PC-9 (cell line): Measurements from ENCODE around the gene NOD1. TPM values are rescaled to one million over a fixed set of nuclear protein-coding genes. Genes with fewer than 3 reads are reported as not detected.

ENCODE experiments used
- BruUV-seq: library from RNA; stranded (reverse); fragments of 400-500 nt; replicated peaks from 2 replicates; lab custom pipeline; 2021; lab: Mats Ljungman, UMichigan
- CTCF ChIA-PET: fragments of 300-600 bp; sonication (Branson Sonifier 250); formaldehyde crosslinking; loops from one replicate; lab custom pipeline; 2022; ENCODE audit warnings: antibody characterized with exemption; lab: Charles Lee
- POLR2A ChIA-PET: fragments of 300-600 bp; sonication (Branson Sonifier 250); formaldehyde crosslinking; loops from one replicate; lab custom pipeline; 2022; ENCODE audit warnings: antibody characterized with exemption; ENCODE audit not compliant: unreplicated experiment; lab: Charles Lee
- DNase-seq, 2 experiments: peaks; one replicate each; pipeline versions ENCODE4 v3.0.0 to v3.0.0-alpha.2; 2015 to 2022; ENCODE audit warnings: mixed read lengths in 1 of 2
- H2AFZ ChIP-seq: fragments of 200-600 bp; sonication (generic); 2 replicates; pipeline ENCODE4 v1.8.1; 2017; ENCODE audit warnings: antibody characterized with exemption
- H3F3A ChIP-seq: fragments of 200-600 bp; sonication (generic); 2 replicates; pipeline ENCODE4 v1.8.1; 2017; ENCODE audit warnings: antibody characterized with exemption, mild to moderate bottlenecking, low read depth; ENCODE audit not compliant: insufficient read depth
- H3K27ac ChIP-seq: fragments of 200-600 bp; sonication (generic); 2 replicates; pipeline ENCODE4 v1.6.1; 2016; ENCODE audit warnings: mixed run types
- H3K27me3 ChIP-seq: fragments of 200-600 bp; sonication (generic); 2 replicates; pipeline ENCODE4 v1.6.1; 2016; ENCODE audit warnings: low read depth, mixed run types; ENCODE audit not compliant: insufficient read depth
- H3K36me3 ChIP-seq: fragments of 200-600 bp; sonication (generic); 2 replicates; pipeline ENCODE4 v1.6.1; 2016; ENCODE audit warnings: low read depth, mixed run types
- H3K4me1 ChIP-seq: fragments of 200-600 bp; sonication (generic); replicated peaks from 2 replicates; pipeline ENCODE4 v1.6.1; 2016; ENCODE audit warnings: mixed run types; ENCODE audit not compliant: insufficient read depth
- H3K4me2 ChIP-seq: fragments of 200-600 bp; sonication (generic); 2 replicates; pipeline ENCODE4 v1.6.1; 2017; ENCODE audit warnings: mixed run types
- H3K4me3 ChIP-seq: fragments of 200-600 bp; sonication (generic); 2 replicates; pipeline ENCODE4 v1.6.1; 2016; ENCODE audit warnings: mixed run types
- H3K79me2 ChIP-seq: fragments of 200-600 bp; sonication (generic); 2 replicates; pipeline ENCODE4 v1.6.1; 2017; ENCODE audit warnings: low read depth, mixed run types
- H3K9me2 ChIP-seq: fragments of 200-600 bp; sonication (generic); 2 replicates; pipeline ENCODE4 v1.8.1; 2017; ENCODE audit warnings: mild to moderate bottlenecking; ENCODE audit not compliant: insufficient read depth
- H3K9me3 ChIP-seq: fragments of 200-600 bp; sonication (generic); 2 replicates; pipeline ENCODE4 v1.8.1; 2016; ENCODE audit warnings: low read depth; ENCODE audit not compliant: insufficient read depth
- H4K20me1 ChIP-seq: fragments of 200-600 bp; sonication (generic); 2 replicates; pipeline ENCODE4 v1.8.1; 2017; ENCODE audit not compliant: insufficient read depth
- EZH2 ChIP-seq: fragments of 200-600 bp; sonication (generic); IDR thresholded peaks from 2 replicates; pipeline ENCODE4 v1.8.0; 2017; ENCODE audit warnings: antibody characterized with exemption, low read depth
- intact Hi-C: fragments of 100-400 bp; cut with micrococcal nuclease; formaldehyde crosslinking; loops from one replicate; pipeline ENCODE4 v1.10.0; 2022; ENCODE audit not compliant: unreplicated experiment
- total RNA-seq: library from RNA; stranded (reverse); gene quantifications from 2 replicates; pipeline ENCODE4 v1.2.3, GENCODE V29; 2021
- TF ChIP-seq, protein P1 (sequence below): fragments of 200-600 bp; sonication (generic); conservative IDR thresholded peaks from 2 replicates; pipeline ENCODE4 v1.6.1; 2017; ENCODE audit warnings: mixed run types, antibody characterized with exemption, mild to moderate bottlenecking, moderate library complexity

NOD1 gene
- total RNA-seq, 1 experiment from 2014 or later = 16.5 TPM

DNA sequence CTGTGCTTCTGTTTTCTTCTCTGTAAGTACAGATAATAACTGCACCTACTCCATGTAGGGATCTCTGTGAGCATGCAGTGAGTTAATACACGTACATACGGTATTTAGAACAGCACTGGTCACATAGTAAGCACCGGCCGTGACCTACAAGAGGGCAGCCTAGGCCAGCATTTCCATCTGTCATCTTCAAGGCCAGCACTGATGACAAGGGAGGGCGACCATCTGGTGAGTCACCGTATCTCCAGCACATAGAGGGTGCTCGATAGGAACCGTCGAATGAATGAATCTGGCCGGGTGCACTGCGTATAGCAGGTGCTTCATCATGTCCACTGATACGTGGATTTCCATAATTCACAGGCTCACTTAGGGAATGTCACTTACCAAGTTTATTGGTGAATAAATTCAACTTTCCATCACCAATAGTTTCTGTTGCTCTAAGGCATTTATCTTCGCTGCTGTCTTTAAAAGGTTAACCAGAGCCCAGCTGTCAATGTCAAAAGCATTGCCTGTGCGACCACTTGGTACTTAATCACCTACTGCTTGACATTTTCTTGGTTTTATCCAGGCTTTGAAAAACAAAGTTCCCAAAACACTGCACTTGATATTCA is 8.3 kb downstream of the NOD1 start:
- H3F3A ChIP-seq = no peaks in the 10 kb centered on the region
- POLR2A ChIA-PET = no interaction called here
- CTCF ChIA-PET = interaction anchor here (0.5 kb wide), 1 partner anchor 12 kb away, joined by 4 read pairs; no protein-coding TSS in a partner anchor
- intact Hi-C loops = loop anchor here (10.0 kb wide), 1 partner anchor 845 kb away; no protein-coding TSS in a partner anchor
- no peak overlapping the region for H2AFZ ChIP-seq
- H3K9me3 ChIP-seq = no peaks in the 10 kb centered on the region
- no peak overlapping the region for H3K4me3 ChIP-seq
- TF ChIP-seq, protein P1, sequence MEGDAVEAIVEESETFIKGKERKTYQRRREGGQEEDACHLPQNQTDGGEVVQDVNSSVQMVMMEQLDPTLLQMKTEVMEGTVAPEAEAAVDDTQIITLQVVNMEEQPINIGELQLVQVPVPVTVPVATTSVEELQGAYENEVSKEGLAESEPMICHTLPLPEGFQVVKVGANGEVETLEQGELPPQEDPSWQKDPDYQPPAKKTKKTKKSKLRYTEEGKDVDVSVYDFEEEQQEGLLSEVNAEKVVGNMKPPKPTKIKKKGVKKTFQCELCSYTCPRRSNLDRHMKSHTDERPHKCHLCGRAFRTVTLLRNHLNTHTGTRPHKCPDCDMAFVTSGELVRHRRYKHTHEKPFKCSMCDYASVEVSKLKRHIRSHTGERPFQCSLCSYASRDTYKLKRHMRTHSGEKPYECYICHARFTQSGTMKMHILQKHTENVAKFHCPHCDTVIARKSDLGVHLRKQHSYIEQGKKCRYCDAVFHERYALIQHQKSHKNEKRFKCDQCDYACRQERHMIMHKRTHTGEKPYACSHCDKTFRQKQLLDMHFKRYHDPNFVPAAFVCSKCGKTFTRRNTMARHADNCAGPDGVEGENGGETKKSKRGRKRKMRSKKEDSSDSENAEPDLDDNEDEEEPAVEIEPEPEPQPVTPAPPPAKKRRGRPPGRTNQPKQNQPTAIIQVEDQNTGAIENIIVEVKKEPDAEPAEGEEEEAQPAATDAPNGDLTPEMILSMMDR = no peak
- no peak for TF ChIP-seq EZH2
- H4K20me1 ChIP-seq = no peaks in the 10 kb centered on the region
- no peaks in the 10 kb centered on the region for H3K9me2 ChIP-seq
- H3K79me2 ChIP-seq = peaks cover 38% of the 10 kb centered on the region
- 0 out of 2 replicates have a peak, but pooled peaks cover 7% of the 10 kb centered on the region for H3K36me3 ChIP-seq
- no TSS peak for BruUV-seq
- no peak for DNase-seq
- H3K4me1 ChIP-seq = peaks cover 18% of the 10 kb centered on the region
- H3K27ac ChIP-seq = no peak overlapping the region
- H3K27me3 ChIP-seq = no peaks in the 10 kb centered on the region
- no peak overlapping the region for H3K4me2 ChIP-seq

DNA sequence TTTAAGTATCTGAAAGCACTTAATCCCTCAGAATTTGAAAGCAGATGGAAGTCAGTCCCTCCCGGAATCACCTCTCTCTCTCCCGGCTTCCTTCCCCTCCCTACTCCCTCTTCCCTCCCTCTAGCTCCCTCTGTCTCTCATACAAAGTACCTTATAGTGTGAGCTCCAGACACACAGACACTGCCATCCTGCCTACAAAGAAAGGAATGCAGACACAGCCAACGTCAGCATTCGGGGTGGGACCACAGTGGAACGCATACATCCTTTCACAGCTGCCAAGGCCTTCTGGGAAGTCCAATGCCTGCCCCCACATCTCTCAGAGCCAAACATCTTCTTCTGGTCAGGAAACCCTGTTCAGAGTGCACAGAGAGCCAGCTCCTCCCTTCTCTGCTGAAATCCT is 9.3 kb downstream of the NOD1 start:
- Histone ChIP-seq H2AFZ (no peak overlapping the region), H3K4me2 (no peak overlapping the region), H3K27me3 (no peaks in the 10 kb centered on the region), H3K4me1 (peaks cover 18% of the 10 kb centered on the region), H3K27ac (no peak overlapping the region), H3K9me3 (no peaks in the 10 kb centered on the region), H3F3A (no peaks in the 10 kb centered on the region), H4K20me1 (no peaks in the 10 kb centered on the region), H3K36me3 (0 out of 2 replicates have a peak, but pooled peaks cover 7% of the 10 kb centered on the region), H3K9me2 (no peaks in the 10 kb centered on the region), H3K4me3 (no peak overlapping the region), H3K79me2 (peaks cover 38% of the 10 kb centered on the region)
- CTCF ChIA-PET = interaction anchor here (0.5 to 0.7 kb wide), 2 partner anchors 11 to 725 kb away, joined by 3 to 4 read pairs; no protein-coding TSS in a partner anchor
- intact Hi-C loops = no loop called here
- DNase-seq = peak in 1 of 2 experiments; percentile 49
- POLR2A ChIA-PET = no interaction called here
- no peak for TF ChIP-seq EZH2
- TF ChIP-seq, protein P1 = no peak
- no TSS peak for BruUV-seq

DNA sequence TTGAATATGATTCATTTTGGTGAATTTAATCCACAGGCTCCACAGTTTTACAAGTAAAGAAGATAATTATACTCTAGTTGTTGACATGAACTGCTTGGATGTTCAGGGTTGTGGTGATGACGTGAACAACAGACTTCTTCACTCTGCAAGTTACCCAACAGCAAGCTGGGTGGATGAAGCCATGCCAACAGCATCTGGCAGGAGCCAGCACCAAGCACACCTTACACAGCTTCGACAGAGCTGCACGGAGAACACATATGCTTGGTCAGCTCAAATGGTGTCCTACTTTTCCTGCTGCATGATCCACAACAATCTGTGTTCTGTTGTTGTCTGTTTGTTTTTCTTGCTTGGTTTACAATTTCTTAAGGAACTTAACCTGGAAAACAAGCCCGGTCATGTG is 9.8 kb downstream of the NOD1 start:
- Histone ChIP-seq H3K27ac (no peak overlapping the region), H2AFZ (no peak overlapping the region)
- intact Hi-C loops = no loop called here

More for the DNA sequence above, 9.8 kb downstream of the NOD1 start:
- Histone ChIP-seq H3K4me3 (no peak overlapping the region), H3K27me3 (no peaks in the 10 kb centered on the region), H3K79me2 (peaks cover 33% of the 10 kb centered on the region), H3K4me1 (peaks cover 18% of the 10 kb centered on the region), H3F3A (no peaks in the 10 kb centered on the region), H4K20me1 (no peaks in the 10 kb centered on the region), H3K9me2 (no peaks in the 10 kb centered on the region), H3K9me3 (no peaks in the 10 kb centered on the region), H3K36me3 (0 out of 2 replicates have a peak, but pooled peaks cover 7% of the 10 kb centered on the region), H3K4me2 (no peak overlapping the region)
- TF ChIP-seq EZH2 = no peak
- TF ChIP-seq, protein P1 = no peak
- ChIA-PET CTCF (no interaction called here), POLR2A (no interaction called here)
- no peak for DNase-seq
- BruUV-seq = no TSS peak
